Measurements from ENCODE around the gene NLGN1.

Gene NLGN1

DNA sequence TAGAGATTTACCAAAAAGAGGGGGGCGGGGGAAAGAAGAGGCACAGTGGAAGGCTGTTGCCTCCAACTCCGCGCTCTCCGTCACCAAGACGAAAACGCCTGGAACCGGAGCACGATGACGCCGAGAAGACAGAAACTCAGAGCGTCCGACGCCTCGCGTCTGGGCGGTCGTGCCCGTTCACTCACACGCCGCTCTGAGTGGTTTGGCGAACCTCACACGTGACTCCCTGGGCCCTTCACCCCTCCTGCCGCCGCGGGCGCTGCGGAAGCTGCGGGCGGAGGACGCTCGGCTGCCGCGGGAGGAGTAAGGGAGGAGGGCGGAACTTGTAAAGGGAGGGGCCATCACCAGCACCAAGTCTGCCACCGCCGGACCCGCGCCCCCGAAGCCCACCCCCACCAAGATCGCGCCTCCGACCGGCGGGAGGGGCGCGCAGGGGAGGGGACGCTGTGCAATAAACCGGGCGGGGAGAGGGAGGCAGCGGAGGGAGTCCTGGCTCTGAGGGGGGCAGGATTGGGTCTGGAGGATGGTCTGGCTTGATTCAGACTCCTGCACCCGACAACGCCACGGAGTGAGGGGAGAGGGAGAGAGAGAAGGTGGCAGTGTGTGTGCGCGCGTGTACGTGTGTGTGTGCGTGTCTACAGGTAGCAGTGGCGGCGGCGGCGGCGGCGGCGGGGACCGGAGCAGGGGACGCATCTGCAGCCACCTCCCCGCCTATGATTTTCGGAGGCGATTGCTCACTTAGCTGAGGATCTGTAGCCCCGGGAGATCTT lies 1.9 kb upstream of the NLGN1 start:
- TF ChIP-seq, protein P1, sequence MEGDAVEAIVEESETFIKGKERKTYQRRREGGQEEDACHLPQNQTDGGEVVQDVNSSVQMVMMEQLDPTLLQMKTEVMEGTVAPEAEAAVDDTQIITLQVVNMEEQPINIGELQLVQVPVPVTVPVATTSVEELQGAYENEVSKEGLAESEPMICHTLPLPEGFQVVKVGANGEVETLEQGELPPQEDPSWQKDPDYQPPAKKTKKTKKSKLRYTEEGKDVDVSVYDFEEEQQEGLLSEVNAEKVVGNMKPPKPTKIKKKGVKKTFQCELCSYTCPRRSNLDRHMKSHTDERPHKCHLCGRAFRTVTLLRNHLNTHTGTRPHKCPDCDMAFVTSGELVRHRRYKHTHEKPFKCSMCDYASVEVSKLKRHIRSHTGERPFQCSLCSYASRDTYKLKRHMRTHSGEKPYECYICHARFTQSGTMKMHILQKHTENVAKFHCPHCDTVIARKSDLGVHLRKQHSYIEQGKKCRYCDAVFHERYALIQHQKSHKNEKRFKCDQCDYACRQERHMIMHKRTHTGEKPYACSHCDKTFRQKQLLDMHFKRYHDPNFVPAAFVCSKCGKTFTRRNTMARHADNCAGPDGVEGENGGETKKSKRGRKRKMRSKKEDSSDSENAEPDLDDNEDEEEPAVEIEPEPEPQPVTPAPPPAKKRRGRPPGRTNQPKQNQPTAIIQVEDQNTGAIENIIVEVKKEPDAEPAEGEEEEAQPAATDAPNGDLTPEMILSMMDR (IDR thresholded peaks at IDR 0.05; ENCODE audit: low read length, missing control alignments): no peak
- peak overlapping the region; percentile 65 for H3K4me3 ChIP-seq (replicated peaks; ENCODE audit: low read depth, low read length)
- DNase-seq (ENCODE audit: low read depth): peak; percentile 75

DNA sequence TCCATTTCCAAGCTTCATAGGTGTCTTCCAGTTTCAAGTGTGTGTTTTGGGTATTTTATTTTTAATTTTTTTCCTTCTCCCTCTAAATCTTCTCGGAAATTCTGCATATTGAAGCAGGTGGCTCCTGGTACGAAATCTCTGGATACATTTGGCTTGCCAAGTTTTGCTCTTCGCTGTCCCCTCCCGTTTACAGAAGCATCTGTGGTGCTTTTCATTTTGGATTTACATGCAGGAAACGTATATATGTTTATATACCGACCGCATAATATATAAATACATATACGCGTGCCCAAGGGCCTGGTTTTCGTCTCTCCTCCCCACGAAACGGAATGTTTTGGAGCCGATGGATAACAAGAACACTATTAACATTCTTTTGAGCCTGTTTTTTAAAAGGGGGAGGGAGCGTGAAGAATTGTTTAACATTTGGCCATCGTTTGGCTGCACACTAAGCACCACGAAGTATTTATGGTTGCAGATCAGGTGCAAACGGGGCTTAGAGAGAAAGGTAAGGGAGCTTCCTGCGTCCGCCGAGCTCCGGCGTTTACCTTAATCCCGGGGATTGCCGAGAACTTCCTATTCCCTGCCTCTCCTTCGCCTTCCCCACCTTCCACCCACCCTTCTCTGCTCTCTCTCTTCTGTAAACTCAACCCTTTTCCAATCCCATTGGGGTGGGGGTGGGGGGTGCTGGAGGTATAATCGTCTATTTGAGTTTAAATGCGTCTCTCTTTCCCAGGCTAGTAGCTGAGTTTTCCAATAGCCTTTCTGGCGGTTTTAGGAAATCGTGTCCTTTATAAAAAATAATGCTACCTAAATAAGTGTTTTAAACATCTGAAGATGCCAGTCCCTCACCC lies 1.1 kb upstream of the NLGN1 start:
- TF ChIP-seq, protein P1 (IDR thresholded peaks at IDR 0.05; ENCODE audit: low read length, missing control alignments): no peak
- peak overlapping the region; percentile 65 for H3K4me3 ChIP-seq (replicated peaks; ENCODE audit: low read depth, low read length)
- DNase-seq (ENCODE audit: low read depth): peak; percentile 3

- H3K4me3 ChIP-seq (replicated peaks; ENCODE audit: low read depth, low read length): peak overlapping the region; percentile 65
- DNase-seq (ENCODE audit: low read depth): peak; percentile 60
- TF ChIP-seq, protein P1 (IDR thresholded peaks at IDR 0.05; ENCODE audit: low read length, missing control alignments): no peak
Measured at GRCh38 chr3:173398111-173398479, 551 bp downstream of the NLGN1 start.

DNA sequence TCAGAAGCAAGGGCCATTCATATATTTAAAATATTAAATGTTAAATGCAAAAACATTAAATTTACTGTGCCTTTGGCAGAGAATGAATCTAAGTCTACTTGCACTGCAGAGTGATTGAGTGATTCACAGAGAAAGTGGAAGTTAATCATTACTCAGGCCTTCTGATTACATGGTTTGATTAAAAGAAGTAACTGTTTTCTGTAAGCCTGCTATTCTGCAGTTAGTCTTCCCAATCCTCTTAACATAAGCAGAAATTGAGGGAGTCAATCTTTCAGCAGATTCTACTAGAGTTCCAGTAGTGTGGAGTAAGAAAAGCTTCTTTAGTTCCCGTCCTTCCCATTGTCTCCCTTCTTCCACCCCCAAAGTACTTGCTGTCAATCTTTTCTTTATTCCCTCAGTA lies 1.5 kb downstream of the NLGN1 start:
- TF ChIP-seq, protein P1 (IDR thresholded peaks at IDR 0.05; ENCODE audit: low read length, missing control alignments): no peak
- DNase-seq (ENCODE audit: low read depth): no peak
- H3K4me3 ChIP-seq (replicated peaks; ENCODE audit: low read depth, low read length): no peak overlapping the region

GRCh38 chr3:173401369-173401768 lies 3.8 kb downstream of the NLGN1 start:
- no peak overlapping the region for H3K4me3 ChIP-seq (replicated peaks; ENCODE audit: low read depth, low read length)
- TF ChIP-seq, protein P1 (IDR thresholded peaks at IDR 0.05; ENCODE audit: low read length, missing control alignments): no peak

DNA sequence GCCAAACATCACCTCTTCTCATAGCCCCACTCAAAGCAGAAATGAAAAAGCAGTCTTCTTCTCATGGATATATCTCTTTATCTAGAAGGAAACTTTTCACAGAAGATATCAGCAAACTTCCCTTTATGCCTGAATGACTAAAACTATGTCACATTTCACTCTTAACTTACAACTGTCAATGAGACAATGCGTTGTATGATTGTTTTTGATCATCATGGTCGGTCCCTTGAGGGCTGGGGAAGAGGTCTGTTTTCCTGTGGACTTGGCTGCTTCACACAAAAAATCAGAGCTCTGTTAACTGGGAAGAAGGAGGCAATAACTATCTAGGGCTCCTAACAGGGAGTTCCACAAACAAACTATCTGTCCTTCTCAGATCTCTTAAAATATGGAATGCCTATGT lies 5.1 kb downstream of the NLGN1 start:
- no peak for DNase-seq (ENCODE audit: low read depth)
- H3K4me3 ChIP-seq (replicated peaks; ENCODE audit: low read depth, low read length): no peak overlapping the region
- TF ChIP-seq, protein P1 (IDR thresholded peaks at IDR 0.05; ENCODE audit: low read length, missing control alignments): no peak

More at GRCh38 chr3:173401369-173401768, 3.8 kb downstream of the NLGN1 start:
- DNase-seq (ENCODE audit: low read depth): no peak

Measured in fibroblast of pulmonary artery (primary cell).